CD4-positive, alpha-beta T cell treated with Interleukin-15 for 1 hour (primary cell): Measurements from ENCODE around the gene ATP12A.

Experiments used
- DNase-seq: peaks from one replicate; pipeline ENCODE4 v3.0.0-alpha.2; 2020

ATP12A gene

GRCh38 chr13:24663586-24663985 is 16.6 kb upstream of the ATP12A start:
- no peak for DNase-seq

GRCh38 chr13:24664726-24665409 is 15.3 kb upstream of the ATP12A start:
- DNase-seq = no peak

GRCh38 chr13:24668511-24668910 is 11.7 kb upstream of the ATP12A start:
- no peak for DNase-seq

- DNase-seq = no peak
These were observed 11.1 kb upstream of the ATP12A start for GRCh38 chr13:24668955-24669582.

GRCh38 chr13:24670174-24670573 is 10.0 kb upstream of the ATP12A start:
- DNase-seq = no peak

DNA sequence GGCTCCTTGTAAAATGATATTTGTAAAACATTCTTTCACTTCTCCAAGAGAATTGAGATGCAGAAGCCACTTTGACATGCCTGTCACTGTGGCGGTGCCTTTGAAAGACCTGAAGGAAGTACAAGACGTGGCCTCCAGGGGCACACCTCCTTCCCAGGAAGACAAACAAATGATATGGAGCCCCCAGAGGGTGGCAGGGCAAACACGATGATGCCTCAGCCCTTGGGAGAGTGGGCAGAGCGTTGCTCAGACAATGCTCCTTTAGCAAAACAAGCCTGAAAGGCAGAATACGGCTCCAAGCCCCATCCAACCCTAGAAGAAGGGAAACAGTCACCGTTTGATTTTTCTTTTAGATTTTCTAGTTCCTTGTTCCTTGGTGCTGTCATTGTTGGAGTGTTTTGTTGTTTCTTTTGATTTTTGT is 9.2 kb upstream of the ATP12A start:
- no peak for DNase-seq

- DNase-seq = no peak
These were observed 8.7 kb upstream of the ATP12A start for GRCh38 chr13:24671386-24672113.

GRCh38 chr13:24672141-24673132 is 7.8 kb upstream of the ATP12A start:
- no peak for DNase-seq

DNA sequence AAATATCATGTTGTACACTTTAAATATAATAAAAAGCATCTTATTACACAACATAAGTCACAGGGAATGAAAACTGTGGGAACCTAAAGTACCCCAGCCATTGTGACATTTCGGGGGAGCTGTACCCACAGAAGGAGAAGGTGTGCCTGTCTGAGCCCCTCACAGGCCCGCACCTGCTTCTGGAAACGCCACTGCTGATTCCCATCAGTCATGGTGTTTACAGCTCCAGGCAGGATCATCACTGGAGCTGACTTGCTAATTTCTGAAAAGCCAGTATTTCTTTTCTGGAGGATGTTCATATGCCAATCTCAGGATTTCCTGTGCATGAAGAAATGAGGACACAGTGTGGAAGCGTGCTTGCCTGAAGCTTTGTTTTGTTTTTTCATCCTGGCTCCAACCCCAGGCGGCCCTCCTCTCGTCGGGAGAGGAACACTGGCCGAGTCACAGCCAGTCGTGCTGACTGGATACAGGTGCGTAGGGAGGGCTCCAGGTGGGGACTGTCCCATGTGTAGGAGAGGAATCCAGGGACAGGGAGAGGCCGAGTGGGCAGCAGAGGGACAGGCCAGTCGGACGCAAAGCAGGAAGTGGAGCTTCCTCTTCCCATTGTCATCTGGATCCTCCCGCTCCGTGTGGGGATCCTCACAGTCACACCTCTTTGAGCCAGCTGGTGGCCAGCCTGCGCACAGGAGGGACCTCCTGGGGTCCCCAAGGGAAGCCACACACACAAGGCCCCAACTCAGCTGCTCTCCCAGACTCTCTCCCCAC is 4.2 kb upstream of the ATP12A start:
- DNase-seq = no peak

GRCh38 chr13:24678151-24678550 is 2.1 kb upstream of the ATP12A start:
- DNase-seq = no peak

DNA sequence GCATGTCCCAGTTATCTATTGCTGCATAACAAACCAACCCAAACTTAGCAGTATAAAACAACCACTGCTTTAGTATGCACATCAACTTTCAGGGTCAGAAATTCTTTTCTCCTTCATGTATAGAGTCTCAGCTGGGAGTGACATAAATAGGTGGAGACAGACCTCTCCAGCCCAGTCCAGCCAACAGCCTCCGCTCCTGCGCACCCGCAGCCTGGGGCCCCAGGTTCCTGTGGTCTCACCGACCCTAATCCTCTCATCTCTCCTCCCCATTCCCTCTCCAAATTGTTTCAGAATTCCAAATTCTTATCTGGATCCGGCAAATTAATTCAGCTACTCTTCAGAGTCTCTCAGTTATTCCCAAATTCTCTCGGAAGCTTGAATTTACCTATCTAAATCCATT is 522 bp upstream of the ATP12A start:
- DNase-seq = no peak

GRCh38 chr13:24680921-24681604 is 855 bp downstream of the ATP12A start:
- no peak for DNase-seq

DNA sequence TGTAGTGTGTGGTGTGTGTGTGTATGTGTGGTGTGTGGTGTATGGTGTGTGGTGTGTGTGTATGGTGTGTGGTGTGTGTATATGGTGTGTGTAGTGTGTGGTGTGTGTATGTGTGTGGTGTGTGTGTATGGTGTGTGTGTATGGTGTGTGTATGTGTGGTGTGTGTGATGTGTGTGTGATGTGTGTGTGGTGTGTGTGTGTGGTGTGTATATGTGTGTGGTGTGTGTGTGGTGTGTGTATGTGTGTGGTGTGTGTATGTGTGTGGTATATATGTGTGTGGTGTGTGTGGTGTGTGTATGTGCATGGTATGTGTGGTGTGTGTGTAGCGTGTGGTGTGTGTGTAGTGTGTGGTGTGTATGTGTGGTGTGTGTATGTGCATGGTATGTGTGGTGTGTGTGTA is 1.7 kb downstream of the ATP12A start:
- no peak for DNase-seq

DNA sequence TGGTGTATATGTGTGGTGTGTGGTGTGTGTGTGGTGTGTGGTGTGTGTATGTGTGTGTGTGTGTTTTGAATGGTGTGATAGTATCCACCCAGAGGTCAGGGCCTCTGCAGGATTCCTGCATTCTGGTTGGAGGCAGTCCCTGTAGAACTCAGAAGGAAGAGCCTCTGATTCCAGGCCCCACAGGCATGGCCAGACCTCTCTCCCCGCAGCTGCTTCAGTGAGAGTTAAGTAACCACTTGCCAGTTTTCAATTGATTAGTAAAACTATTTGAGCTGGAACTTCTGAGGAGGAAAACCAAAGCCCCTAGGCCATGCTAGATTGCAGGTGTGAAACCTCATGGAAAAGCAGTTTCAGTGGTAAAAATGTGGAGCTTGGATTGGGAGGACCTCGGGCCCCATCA is 2.1 kb downstream of the ATP12A start:
- no peak for DNase-seq

GRCh38 chr13:24683351-24683750 is 3.1 kb downstream of the ATP12A start:
- DNase-seq = no peak

DNA sequence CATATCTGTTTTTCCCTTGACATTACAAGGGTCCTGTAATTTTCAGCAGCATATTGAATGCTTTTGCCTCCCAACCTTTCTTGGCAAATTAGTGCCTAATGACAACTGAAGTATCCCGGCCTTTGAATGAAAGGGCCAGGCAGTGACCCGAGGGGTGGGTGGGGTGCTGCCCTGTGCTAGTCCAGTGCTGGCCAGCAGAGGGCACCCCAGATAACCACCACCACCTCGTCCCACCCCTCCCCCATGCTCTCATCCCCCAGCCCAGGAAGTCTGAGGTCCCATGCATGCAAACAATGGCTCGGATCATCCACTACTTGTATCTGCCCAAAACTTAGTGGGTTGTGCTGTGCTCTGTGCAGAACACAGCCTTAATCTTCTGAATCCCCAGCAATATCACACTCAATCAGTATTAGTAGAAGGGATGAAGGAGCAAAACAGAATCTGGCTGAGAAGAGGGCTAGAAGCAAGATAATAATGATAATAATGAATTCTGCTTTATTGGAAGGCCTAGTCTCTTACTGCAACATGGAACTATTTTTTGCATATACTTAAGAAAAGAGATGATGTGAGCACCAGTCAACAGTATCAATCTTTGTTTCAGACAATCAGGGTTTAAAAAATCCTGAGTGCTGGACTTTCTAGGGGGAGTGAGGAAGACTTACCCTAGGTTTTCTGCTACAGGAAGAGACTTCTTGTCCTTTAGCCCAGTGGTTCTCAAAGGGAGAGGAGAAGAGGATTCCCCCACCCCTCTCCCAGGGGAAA is 3.8 kb downstream of the ATP12A start:
- DNase-seq = peak; percentile 43

DNA sequence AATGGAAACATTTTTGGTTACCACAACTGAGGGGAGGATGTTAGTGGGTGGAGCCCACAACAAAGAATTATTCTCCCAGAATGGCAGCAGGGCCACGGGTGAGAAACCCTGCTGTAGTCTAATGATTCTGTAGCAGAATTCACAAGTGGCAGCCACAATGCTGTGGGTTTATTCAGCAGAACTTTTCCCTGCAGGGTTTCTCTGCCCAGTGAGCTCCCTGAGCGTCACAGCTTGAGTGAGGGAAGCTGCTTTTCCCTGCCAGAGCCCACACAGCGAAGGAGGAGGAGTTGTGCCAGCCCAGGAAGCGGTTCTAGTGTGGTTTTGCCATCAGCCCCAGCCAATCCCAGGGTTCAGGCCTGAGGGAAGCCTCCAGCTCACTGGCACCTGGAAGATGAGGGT is 4.4 kb downstream of the ATP12A start:
- no peak for DNase-seq

- no peak for DNase-seq
These were observed 5.1 kb downstream of the ATP12A start for GRCh38 chr13:24685314-24685713.

DNA sequence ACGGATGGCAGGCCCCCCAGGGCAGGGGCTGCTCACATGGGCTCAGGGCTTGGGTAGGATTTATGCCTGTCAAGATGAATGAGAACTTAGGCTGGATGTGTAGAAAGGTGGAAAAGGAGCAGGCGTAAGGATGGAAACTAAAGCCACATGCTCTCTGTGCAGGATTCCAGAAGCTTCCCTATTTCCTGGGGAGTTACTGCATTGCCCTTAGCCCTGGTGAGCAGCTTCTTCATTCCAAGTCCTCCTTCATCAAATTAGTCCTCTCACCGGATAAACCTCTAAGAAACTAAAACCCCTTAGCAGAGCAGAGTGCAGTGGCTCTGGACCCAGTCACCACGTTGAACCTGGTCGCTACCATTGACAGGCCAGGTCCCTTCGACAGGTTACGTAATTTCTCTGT is 7.4 kb downstream of the ATP12A start:
- DNase-seq = no peak

GRCh38 chr13:24688111-24688510 is 7.9 kb downstream of the ATP12A start:
- no peak for DNase-seq

DNA sequence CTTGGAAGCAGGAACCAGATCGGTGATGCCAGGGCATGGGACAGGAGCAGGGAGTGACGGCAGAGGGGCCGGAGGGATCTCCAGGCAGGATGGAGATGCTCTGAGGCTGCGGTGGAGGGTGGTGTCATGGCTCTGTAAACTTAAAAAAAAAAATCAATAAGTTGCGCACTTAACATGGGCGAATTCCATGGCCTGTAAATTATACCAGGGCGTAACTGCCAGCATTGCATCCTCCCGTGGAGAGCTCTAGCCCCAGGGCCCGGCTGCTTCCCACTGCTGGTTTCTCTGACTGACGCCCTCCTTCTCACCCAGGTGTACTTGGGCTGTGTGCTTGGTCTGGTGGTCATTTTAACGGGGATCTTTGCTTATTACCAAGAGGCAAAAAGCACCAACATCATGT is 8.7 kb downstream of the ATP12A start:
- no peak for DNase-seq
